ENCODE measurements around the gene CHRNB2. TPM values are rescaled to one million over a fixed set of nuclear protein-coding genes. Genes with fewer than 3 reads are reported as not detected.

CHRNB2 gene, protein sequence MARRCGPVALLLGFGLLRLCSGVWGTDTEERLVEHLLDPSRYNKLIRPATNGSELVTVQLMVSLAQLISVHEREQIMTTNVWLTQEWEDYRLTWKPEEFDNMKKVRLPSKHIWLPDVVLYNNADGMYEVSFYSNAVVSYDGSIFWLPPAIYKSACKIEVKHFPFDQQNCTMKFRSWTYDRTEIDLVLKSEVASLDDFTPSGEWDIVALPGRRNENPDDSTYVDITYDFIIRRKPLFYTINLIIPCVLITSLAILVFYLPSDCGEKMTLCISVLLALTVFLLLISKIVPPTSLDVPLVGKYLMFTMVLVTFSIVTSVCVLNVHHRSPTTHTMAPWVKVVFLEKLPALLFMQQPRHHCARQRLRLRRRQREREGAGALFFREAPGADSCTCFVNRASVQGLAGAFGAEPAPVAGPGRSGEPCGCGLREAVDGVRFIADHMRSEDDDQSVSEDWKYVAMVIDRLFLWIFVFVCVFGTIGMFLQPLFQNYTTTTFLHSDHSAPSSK
- total RNA-seq (under 1 TPM in 3 of 10 donors, not detected in 7; 0.06 to 0.13 (median 0.07) TPM), polyA plus RNA-seq (under 1 TPM in 1 of 2 donors, not detected in 1; 0.03 TPM)
- long read RNA-seq, donor 1: 0 reads
- long read RNA-seq, donor 2: 0 reads
- long read RNA-seq, donor 3: 0 reads

DNA sequence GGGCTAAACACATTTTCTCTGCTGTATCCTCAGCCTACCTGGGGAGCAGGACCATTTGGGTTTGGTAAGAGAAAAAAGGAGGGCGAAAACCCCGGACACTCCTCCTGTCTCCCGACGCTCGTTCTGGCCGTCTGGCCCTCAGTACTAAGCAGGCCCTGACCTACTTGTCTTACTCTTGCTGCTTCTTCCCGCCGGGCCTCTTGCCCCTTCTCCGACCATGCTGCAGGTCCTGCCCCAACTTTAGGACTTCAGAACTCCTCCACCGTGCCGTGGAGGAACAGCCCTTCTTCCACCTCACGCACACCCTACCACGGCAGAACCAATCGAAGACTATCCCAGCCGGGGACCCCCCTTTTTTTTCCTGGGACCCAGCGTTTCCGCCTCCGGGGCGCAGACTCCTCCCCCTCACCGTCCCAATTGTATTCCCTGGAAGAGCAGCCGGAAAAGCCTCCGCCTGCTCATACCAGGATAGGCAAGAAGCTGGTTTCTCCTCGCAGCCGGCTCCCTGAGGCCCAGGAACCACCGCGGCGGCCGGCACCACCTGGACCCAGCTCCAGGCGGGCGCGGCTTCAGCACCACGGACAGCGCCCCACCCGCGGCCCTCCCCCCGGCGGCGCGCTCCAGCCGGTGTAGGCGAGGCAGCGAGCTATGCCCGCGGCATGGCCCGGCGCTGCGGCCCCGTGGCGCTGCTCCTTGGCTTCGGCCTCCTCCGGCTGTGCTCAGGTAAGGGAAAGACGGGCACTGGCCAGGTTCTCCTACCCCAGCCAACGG, at the start of gene CHRNB2:
Gene CHRNB2, plus strand, starts transcription at position 393 of the 771 bp plus-strand sequence. Its CDS starts 267 bp downstream, at position 660.
- peak; percentile 56 to 73 for DNase-seq
- H3K27ac ChIP-seq: no peak within 1 kb of the TSS
- intact Hi-C loops (cut with DNase I): loop anchor here in 8 of 10 donors (5.0 to 10.0 kb wide), 7 partner anchors 35 to 367 kb away; partner anchors contain the start of genes ADAR (in 1 of the 8) and PMVK (in 1 of the 8)
- no peaks in the 10 kb centered on the region for H3K9me3 ChIP-seq
- peaks cover 0 to 29% (median 11%) of the 10 kb centered on the region in 7 donors for H3K27me3 ChIP-seq
- H3K4me1 ChIP-seq: peaks cover 3 to 14% (median 9%) of the 10 kb centered on the region in 9 donors
- peak; percentile 92 to 98 (median 94) for ATAC-seq
- no peaks in the 10 kb centered on the region for H3K36me3 ChIP-seq
- H3K4me3 ChIP-seq: peak within 1 kb of the TSS in 5 of 10 donors; percentile 13 to 34 (median 24)
- 2 to 4% methylated on average over 53 of the region's 53 CpGs for WGBS, 2 donors
- TF ChIP-seq, protein P1, sequence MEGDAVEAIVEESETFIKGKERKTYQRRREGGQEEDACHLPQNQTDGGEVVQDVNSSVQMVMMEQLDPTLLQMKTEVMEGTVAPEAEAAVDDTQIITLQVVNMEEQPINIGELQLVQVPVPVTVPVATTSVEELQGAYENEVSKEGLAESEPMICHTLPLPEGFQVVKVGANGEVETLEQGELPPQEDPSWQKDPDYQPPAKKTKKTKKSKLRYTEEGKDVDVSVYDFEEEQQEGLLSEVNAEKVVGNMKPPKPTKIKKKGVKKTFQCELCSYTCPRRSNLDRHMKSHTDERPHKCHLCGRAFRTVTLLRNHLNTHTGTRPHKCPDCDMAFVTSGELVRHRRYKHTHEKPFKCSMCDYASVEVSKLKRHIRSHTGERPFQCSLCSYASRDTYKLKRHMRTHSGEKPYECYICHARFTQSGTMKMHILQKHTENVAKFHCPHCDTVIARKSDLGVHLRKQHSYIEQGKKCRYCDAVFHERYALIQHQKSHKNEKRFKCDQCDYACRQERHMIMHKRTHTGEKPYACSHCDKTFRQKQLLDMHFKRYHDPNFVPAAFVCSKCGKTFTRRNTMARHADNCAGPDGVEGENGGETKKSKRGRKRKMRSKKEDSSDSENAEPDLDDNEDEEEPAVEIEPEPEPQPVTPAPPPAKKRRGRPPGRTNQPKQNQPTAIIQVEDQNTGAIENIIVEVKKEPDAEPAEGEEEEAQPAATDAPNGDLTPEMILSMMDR (IDR thresholded peaks at IDR 0.05): no peak

DNA sequence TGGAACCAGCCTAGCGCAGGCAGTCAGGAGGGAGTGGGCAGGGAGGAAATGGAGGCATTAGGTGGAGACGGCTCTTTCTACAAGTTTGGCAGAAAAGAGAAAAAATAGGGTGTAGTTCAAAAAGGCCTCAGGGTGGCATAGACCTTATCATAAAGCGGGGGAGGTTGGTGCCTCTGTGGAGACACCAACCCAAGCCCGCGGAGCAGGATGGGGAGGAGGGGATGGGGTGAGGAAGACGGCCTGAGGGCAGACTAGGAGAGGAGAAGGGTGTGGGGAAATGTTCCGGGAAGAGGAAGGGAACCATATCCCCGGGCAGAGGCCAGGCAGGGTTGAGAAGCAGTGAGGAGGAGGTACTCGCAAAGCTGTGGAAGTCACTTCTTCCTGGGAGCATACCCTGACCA, 48.0 kb upstream of the CHRNB2 start:
- DNase-seq (no peak), ATAC-seq (peak in 5 of 8 donors; percentile 36 to 65 (median 43))
- WGBS, 2 donors: 64 to 74% methylated on average over 9 of the region's 9 CpGs
- Histone ChIP-seq H3K4me1 (peaks cover 5 to 32% (median 23%) of the 10 kb centered on the region in 9 donors), H3K9me3 (no peaks in the 10 kb centered on the region), H3K36me3 (peaks cover 0 to 14% (median 0%) of the 10 kb centered on the region in 9 donors), H3K27ac (peak overlapping the region in 2 of 10 donors; percentile 10 to 25), H3K27me3 (no peaks in the 10 kb centered on the region), H3K4me3 (no peak overlapping the region)
- TF ChIP-seq, protein P1 (IDR thresholded peaks at IDR 0.05): no peak
- intact Hi-C loops (cut with DNase I): no loop called here

DNA sequence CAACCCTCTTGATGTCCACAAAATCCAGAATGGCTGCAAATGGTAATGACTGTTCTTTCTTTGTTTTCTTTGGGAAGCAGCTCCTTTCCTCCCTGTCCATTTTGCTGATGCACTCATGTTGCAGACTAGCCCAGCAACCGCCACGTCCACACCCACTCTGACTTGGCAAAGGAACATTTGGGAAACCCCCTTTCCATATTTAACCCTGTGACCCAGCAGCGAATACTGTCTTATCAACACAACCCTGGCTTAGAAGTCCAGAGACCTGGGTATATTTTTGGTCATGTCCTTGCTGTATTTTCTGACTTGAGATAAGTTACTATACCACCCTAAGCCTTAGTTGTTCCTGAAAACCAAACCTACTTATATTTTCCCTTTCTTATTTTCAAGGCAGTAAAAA, 47.2 kb upstream of the CHRNB2 start:
- Histone ChIP-seq H3K27ac (peak overlapping the region in 2 of 10 donors; percentile 10 to 25), H3K36me3 (peaks cover 0 to 19% (median 0%) of the 10 kb centered on the region in 9 donors), H3K4me3 (no peak overlapping the region), H3K27me3 (no peaks in the 10 kb centered on the region), H3K9me3 (no peaks in the 10 kb centered on the region), H3K4me1 (peaks cover 5 to 32% (median 23%) of the 10 kb centered on the region in 9 donors)
- ATAC-seq (peak; percentile 66 to 87 (median 80)), DNase-seq (peak in 1 of 2 donors; percentile 27)
- intact Hi-C loops (cut with DNase I): no loop called here
- TF ChIP-seq, protein P1 (IDR thresholded peaks at IDR 0.05): no peak
- WGBS, 2 donors: 11 to 13% methylated on average over 3 of the region's 3 CpGs

DNA sequence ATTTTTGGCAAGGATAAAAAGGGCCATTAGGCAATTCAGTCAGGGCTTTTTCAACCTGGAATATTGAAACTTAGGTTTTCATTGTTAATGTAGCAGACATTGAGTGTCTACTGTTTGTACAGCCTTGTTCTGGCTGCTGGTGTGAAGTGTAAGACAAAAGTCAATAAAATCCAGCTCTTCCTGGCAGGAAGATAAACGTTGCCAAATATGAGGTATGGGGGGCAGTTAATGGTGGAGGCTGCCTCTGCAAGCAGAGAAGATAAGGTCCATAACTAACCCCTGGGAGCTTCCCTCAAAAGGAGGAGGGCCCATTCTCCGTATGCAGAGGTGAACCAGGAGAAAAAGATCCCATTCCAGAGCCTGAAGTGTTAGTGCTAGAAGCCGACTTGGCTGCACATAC, 45.9 kb upstream of the CHRNB2 start:
- H3K4me3 ChIP-seq: no peak overlapping the region
- no peak for DNase-seq
- intact Hi-C loops (cut with DNase I): no loop called here
- H3K36me3 ChIP-seq: peaks cover 0 to 19% (median 0%) of the 10 kb centered on the region in 9 donors
- no peak for ATAC-seq
- no peaks in the 10 kb centered on the region for H3K9me3 ChIP-seq
- no peaks in the 10 kb centered on the region for H3K27me3 ChIP-seq
- TF ChIP-seq, protein P1 (IDR thresholded peaks at IDR 0.05): no peak
- peaks cover 5 to 32% (median 23%) of the 10 kb centered on the region in 9 donors for H3K4me1 ChIP-seq
- no peak overlapping the region for H3K27ac ChIP-seq
- WGBS, 2 donors: 43 to 61% methylated on average over 3 of the region's 3 CpGs
